HepG2 (cell line): ENCODE data around the gene FRMD3.

ENCODE experiments used
- BHLHE40 ChIP-seq: IDR thresholded peaks from 2 replicates; pipeline ENCODE4 v1.6.1; 2011; ENCODE audit warnings: low read length, improper control_type of control experiment
- CTCF ChIP-seq: sonication (generic); formaldehyde crosslinking; IDR thresholded peaks from 2 replicates; pipeline ENCODE4 v1.5.0; 2020; ENCODE audit warnings: mild to moderate bottlenecking, missing genetic modification reagents, moderate library complexity
- HNRNPLL ChIP-seq: fragments of 200-400 bp; formaldehyde crosslinking; IDR thresholded peaks from 2 replicates; pipeline ENCODE4 v1.6.1; 2017; ENCODE audit warnings: mild to moderate bottlenecking, low read depth, low read length; ENCODE audit not compliant: poor library complexity, severe bottlenecking
- KAT2B ChIP-seq: fragments of 150-350 bp; IDR thresholded peaks from 2 replicates; pipeline ENCODE4 v1.6.1; 2014; ENCODE audit warnings: low read depth, low read length, borderline replicate concordance
- SMARCE1 ChIP-seq: fragments of 450-650 bp; IDR thresholded peaks from 2 replicates; pipeline ENCODE4 v1.6.1; 2017; ENCODE audit warnings: borderline replicate concordance
- ZIK1 ChIP-seq: sonication (generic); formaldehyde crosslinking; IDR thresholded peaks from 2 replicates; pipeline ENCODE4 v1.5.0; 2020; ENCODE audit warnings: mild to moderate bottlenecking, low read depth, missing genetic modification reagents, borderline replicate concordance
- ZNF256 ChIP-seq: sonication (generic); formaldehyde crosslinking; conservative IDR thresholded peaks from 2 replicates; pipeline ENCODE4 v1.4.0; 2020; ENCODE audit warnings: missing genetic modification reagents
- ZNF724P ChIP-seq: sonication (generic); formaldehyde crosslinking; IDR thresholded peaks from 2 replicates; pipeline ENCODE4 v1.8.0; 2022; ENCODE audit warnings: missing genetic modification reagents, borderline replicate concordance
- ZNF782 ChIP-seq: sonication (generic); formaldehyde crosslinking; IDR thresholded peaks from 2 replicates; pipeline ENCODE4 v1.4.0; 2020; ENCODE audit warnings: missing genetic modification reagents, mild to moderate bottlenecking, borderline replicate concordance
- TF ChIP-seq, protein P1 (sequence below): sonication (generic); formaldehyde crosslinking; IDR thresholded peaks from 2 replicates; pipeline ENCODE4 v1.4.0; 2020; ENCODE audit warnings: missing genetic modification reagents, borderline replicate concordance

GRCh38 chr9:83199832-83200231 lies 338.4 kb downstream of the FRMD3 start:
- no peak for TF ChIP-seq ZIK1 (CRISPR knock-in tag)
- no peak for TF ChIP-seq KAT2B
- no peak for TF ChIP-seq ZNF724P (CRISPR knock-in tag)
- TF ChIP-seq ZNF256 (CRISPR knock-in tag) = no peak
- TF ChIP-seq, protein P1, sequence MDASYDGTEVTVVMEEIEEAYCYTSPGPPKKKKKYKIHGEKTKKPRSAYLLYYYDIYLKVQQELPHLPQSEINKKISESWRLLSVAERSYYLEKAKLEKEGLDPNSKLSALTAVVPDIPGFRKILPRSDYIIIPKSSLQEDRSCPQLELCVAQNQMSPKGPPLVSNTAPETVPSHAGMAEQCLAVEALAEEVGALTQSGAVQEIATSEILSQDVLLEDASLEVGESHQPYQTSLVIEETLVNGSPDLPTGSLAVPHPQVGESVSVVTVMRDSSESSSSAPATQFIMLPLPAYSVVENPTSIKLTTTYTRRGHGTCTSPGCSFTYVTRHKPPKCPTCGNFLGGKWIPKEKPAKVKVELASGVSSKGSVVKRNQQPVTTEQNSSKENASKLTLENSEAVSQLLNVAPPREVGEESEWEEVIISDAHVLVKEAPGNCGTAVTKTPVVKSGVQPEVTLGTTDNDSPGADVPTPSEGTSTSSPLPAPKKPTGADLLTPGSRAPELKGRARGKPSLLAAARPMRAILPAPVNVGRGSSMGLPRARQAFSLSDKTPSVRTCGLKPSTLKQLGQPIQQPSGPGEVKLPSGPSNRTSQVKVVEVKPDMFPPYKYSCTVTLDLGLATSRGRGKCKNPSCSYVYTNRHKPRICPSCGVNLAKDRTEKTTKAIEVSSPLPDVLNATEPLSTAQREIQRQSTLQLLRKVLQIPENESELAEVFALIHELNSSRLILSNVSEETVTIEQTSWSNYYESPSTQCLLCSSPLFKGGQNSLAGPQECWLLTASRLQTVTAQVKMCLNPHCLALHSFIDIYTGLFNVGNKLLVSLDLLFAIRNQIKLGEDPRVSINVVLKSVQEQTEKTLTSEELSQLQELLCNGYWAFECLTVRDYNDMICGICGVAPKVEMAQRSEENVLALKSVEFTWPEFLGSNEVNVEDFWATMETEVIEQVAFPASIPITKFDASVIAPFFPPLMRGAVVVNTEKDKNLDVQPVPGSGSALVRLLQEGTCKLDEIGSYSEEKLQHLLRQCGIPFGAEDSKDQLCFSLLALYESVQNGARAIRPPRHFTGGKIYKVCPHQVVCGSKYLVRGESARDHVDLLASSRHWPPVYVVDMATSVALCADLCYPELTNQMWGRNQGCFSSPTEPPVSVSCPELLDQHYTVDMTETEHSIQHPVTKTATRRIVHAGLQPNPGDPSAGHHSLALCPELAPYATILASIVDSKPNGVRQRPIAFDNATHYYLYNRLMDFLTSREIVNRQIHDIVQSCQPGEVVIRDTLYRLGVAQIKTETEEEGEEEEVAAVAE = no peak
- TF ChIP-seq CTCF (CRISPR knock-in tag) = no peak
- TF ChIP-seq BHLHE40 = no peak
- TF ChIP-seq ZNF782 = no peak
- TF ChIP-seq HNRNPLL = no peak
- TF ChIP-seq SMARCE1 = no peak
